Measurements from ENCODE around the gene DTD1.

DTD1 gene

DNA sequence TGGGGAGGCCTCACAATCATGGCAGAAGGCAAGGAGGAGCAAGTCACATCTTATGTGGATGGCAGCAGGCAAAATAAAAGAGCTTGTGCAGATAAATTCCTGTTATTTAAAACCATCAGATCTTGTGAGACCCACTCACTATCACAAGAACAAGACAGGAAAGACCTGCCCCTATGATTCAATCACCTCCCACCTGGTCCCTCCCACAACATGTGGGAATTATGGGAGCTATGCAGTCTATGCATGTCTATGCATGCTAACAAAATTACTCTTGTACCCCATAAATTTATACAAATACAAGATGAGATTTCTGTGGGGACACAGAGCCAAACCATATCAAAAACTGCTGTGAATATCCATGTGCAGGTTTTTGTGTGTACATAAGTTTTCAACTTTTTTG is 200.2 kb downstream of the DTD1 start:
- no peaks in the 10 kb centered on the region for H3K36me3 ChIP-seq

DNA sequence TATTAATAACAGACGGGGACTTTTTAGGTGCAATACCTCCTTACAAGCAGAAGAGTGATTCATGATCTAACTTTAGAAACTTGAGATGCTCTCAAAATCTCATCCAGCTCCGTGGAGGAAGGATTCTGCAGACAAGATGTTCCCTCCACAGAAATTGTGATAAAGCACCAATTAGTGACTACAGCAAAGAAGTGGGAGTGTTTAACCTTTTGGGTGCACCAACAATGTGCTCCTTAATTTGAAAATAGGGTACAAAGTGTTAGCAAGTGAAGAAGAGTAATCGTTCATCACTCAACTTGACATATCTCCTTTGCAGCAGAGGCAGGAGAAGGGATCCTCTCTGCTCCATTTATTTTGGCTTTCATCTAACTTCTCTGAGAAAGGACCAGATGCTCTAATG is 202.9 kb downstream of the DTD1 start:
- peaks cover 41% of the 10 kb centered on the region for H3K27me3 ChIP-seq
- no peak for TF ChIP-seq CTCF (IDR thresholded peaks at IDR 0.05)

More for the DNA sequence above, 200.2 kb downstream of the DTD1 start:
- H3K27me3 ChIP-seq, result peaks cover 41% of the 10 kb centered on the region
- H3K9me3 ChIP-seq, result no peaks in the 10 kb centered on the region
- no peaks in the 10 kb centered on the region for H3K4me1 ChIP-seq (ENCODE audit: control insufficient read depth in 1 of 2, insufficient read depth in 1 of 2, low read depth in 1 of 2, low read length in 1 of 2)
- no peak overlapping the region for H3K27ac ChIP-seq
- TF ChIP-seq CTCF (IDR thresholded peaks at IDR 0.05), result no peak
- no peak overlapping the region for H3K4me3 ChIP-seq (ENCODE audit: low read depth in 1 of 2, low read length in 1 of 2)

GRCh38 chr20:18793625-18794427 is 206.0 kb downstream of the DTD1 start:
- Histone ChIP-seq H3K4me1 (ENCODE audit: control insufficient read depth in 1 of 2, insufficient read depth in 1 of 2, low read depth in 1 of 2, low read length in 1 of 2) (peaks cover 9 to 12% of the 10 kb centered on the region in 2 experiments), H3K27me3 (peaks cover 45% of the 10 kb centered on the region), H3K36me3 (no peaks in the 10 kb centered on the region), H3K9me3 (no peaks in the 10 kb centered on the region), H3K4me3 (ENCODE audit: low read depth in 1 of 2, low read length in 1 of 2) (peak overlapping the region; percentile 69 to 77), H3K27ac (peak overlapping the region; percentile 86)
- peak; percentile 26 for TF ChIP-seq CTCF (IDR thresholded peaks at IDR 0.05)

More for the DNA sequence above, 202.9 kb downstream of the DTD1 start:
- H3K36me3 ChIP-seq, result no peaks in the 10 kb centered on the region
- H3K9me3 ChIP-seq, result no peaks in the 10 kb centered on the region
- peaks cover 9 to 12% of the 10 kb centered on the region in 2 experiments for H3K4me1 ChIP-seq (ENCODE audit: control insufficient read depth in 1 of 2, insufficient read depth in 1 of 2, low read depth in 1 of 2, low read length in 1 of 2)
- no peak overlapping the region for H3K4me3 ChIP-seq (ENCODE audit: low read depth in 1 of 2, low read length in 1 of 2)
- H3K27ac ChIP-seq, result no peak overlapping the region

GRCh38 chr20:18794428-18794787 is 206.6 kb downstream of the DTD1 start:
- Histone ChIP-seq H3K27ac (peak overlapping the region; percentile 86), H3K27me3 (peaks cover 45% of the 10 kb centered on the region), H3K4me3 (ENCODE audit: low read depth in 1 of 2, low read length in 1 of 2) (peak overlapping the region; percentile 69 to 77), H3K4me1 (ENCODE audit: control insufficient read depth in 1 of 2, insufficient read depth in 1 of 2, low read depth in 1 of 2, low read length in 1 of 2) (peaks cover 9 to 12% of the 10 kb centered on the region in 2 experiments), H3K9me3 (no peaks in the 10 kb centered on the region), H3K36me3 (no peaks in the 10 kb centered on the region)
- TF ChIP-seq CTCF (IDR thresholded peaks at IDR 0.05), result no peak

- H3K9me3 ChIP-seq, result no peaks in the 10 kb centered on the region
- H3K27me3 ChIP-seq, result peaks cover 44% of the 10 kb centered on the region
- no peak overlapping the region for H3K4me3 ChIP-seq (ENCODE audit: low read depth in 1 of 2, low read length in 1 of 2)
- peaks cover 9 to 12% of the 10 kb centered on the region in 2 experiments for H3K4me1 ChIP-seq (ENCODE audit: control insufficient read depth in 1 of 2, insufficient read depth in 1 of 2, low read depth in 1 of 2, low read length in 1 of 2)
- no peaks in the 10 kb centered on the region for H3K36me3 ChIP-seq
- no peak overlapping the region for H3K27ac ChIP-seq
- TF ChIP-seq CTCF (IDR thresholded peaks at IDR 0.05), result no peak
Observed at GRCh38 chr20:18795366-18795765, 207.5 kb downstream of the DTD1 start.
